ENCODE measurements around the gene DARS1. TPM values are rescaled to one million over a fixed set of nuclear protein-coding genes. Genes with fewer than 3 reads are reported as not detected.

DARS1 gene
- total and polyA plus RNA-seq, 5 donors from 2014 or later: 51.8 to 144 (median 128) TPM

DNA sequence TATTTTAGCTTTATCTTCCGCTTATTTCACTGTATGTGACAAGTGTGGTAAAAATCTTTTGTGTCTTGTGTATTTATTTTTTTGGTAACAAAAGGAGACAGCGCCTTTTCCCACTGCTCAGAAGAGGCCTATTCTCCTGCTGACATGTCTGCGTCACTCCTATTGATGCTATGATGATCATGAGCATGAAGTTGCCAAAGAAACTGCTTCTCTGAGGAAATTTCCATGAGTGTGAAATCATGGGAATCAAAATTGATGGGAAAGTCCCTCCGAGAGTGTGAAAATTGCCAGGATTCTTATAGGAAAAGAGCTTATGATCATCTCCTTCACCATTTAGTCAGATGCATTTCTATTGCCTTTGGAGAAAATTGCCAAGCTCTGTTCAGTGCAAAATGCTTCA, 36.5 kb upstream of the DARS1 start:
- H3K4me1 ChIP-seq (ENCODE audit: control insufficient read depth, insufficient read depth, low read length, poor library complexity, severe bottlenecking): no peaks in the 10 kb centered on the region
- no peaks in the 10 kb centered on the region for H3K36me3 Mint-ChIP-seq
- ATAC-seq (ENCODE audit: low read depth in 2 of 2) (no peak), DNase-seq (no peak)
- H3K4me3 Mint-ChIP-seq: no peak overlapping the region
- no peaks in the 10 kb centered on the region for H3K9me3 Mint-ChIP-seq
- H3K27me3 Mint-ChIP-seq: peaks cover 10% of the 10 kb centered on the region
- no peak overlapping the region for H3K4me3 ChIP-seq (ENCODE audit: low read depth, low read length)
- no peaks in the 10 kb centered on the region for H3K9me3 ChIP-seq (ENCODE audit: control insufficient read depth in 2 of 2, low read length in 2 of 2)
- H3K27ac Mint-ChIP-seq: no peak overlapping the region
- H3K27me3 ChIP-seq (ENCODE audit: control insufficient read depth, insufficient read depth, low read length): no peaks in the 10 kb centered on the region
- no peaks in the 10 kb centered on the region for H3K36me3 ChIP-seq (ENCODE audit: control insufficient read depth, insufficient read depth, low read length)
- peaks cover 0 to 14% (median 5%) of the 10 kb centered on the region in 4 donors for H3K4me1 Mint-ChIP-seq
- no peak overlapping the region for H3K27ac ChIP-seq (ENCODE audit: insufficient read depth, low read length, poor library complexity, severe bottlenecking)

DNA sequence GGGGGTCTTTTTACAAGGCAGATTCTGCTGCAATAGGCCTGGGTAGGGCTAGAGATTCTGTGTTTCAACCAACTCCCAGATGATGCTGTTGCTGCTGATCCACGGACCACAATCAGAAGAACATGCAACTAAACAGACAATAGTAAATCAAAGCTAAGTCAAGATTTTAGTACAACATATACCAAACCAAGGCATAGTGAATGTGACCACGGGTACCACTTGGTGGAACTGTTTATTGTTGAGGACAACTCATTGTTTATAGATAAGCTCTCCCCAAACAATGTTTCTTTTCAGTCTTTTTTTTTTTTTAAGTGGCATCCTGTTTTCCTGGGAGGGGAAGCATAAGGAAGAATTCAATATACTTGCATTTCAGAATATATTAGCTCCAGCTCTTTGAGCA, 36.0 kb upstream of the DARS1 start:
- Histone ChIP-seq H3K4me3 (ENCODE audit: low read depth, low read length) (no peak overlapping the region), H3K4me1 (ENCODE audit: control insufficient read depth, insufficient read depth, low read length, poor library complexity, severe bottlenecking) (no peaks in the 10 kb centered on the region), H3K27ac (ENCODE audit: insufficient read depth, low read length, poor library complexity, severe bottlenecking) (no peak overlapping the region), H3K36me3 (ENCODE audit: control insufficient read depth, insufficient read depth, low read length) (no peaks in the 10 kb centered on the region), H3K9me3 (ENCODE audit: control insufficient read depth in 2 of 2, low read length in 2 of 2) (no peaks in the 10 kb centered on the region), H3K27me3 (ENCODE audit: control insufficient read depth, insufficient read depth, low read length) (no peaks in the 10 kb centered on the region)
- DNase-seq: no peak
- Mint-ChIP-seq H3K9me3 (peaks cover 0 to 1% (median 0%) of the 10 kb centered on the region in 7 donors), H3K4me1 (peaks cover 0 to 16% (median 5%) of the 10 kb centered on the region in 4 donors), H3K27me3 (peaks cover 10% of the 10 kb centered on the region), H3K27ac (no peak overlapping the region), H3K4me3 (no peak overlapping the region), H3K36me3 (no peaks in the 10 kb centered on the region)
- ATAC-seq (ENCODE audit: low read depth in 2 of 2): no peak

DNA sequence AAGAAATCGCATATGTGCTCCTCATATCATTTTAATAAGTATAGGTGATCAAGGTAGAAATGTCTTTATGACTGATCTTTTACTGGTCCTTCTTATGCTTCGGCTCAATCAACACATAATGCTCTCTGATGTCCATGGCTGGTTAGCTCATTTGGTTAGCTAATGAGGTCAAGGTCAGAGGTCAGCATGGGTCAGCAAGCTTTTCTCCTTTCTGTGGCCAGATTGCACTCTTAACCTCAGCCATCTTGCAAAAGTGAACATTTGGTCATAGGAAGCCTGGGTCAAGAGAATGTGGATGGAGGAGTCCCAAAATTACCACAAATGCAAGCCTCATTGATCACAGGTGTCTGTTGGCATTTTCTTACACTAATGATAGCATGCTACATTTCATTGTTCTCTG, 35.4 kb upstream of the DARS1 start:
- H3K36me3 ChIP-seq (ENCODE audit: control insufficient read depth, insufficient read depth, low read length): no peaks in the 10 kb centered on the region
- peaks cover 10% of the 10 kb centered on the region for H3K27me3 Mint-ChIP-seq
- H3K27ac Mint-ChIP-seq: no peak overlapping the region
- ATAC-seq (ENCODE audit: low read depth in 2 of 2) (no peak), DNase-seq (no peak)
- no peak overlapping the region for H3K4me3 ChIP-seq (ENCODE audit: low read depth, low read length)
- H3K9me3 Mint-ChIP-seq: peaks cover 0 to 1% (median 0%) of the 10 kb centered on the region in 7 donors
- H3K27me3 ChIP-seq (ENCODE audit: control insufficient read depth, insufficient read depth, low read length): no peaks in the 10 kb centered on the region
- H3K4me1 ChIP-seq (ENCODE audit: control insufficient read depth, insufficient read depth, low read length, poor library complexity, severe bottlenecking): no peaks in the 10 kb centered on the region
- no peaks in the 10 kb centered on the region for H3K9me3 ChIP-seq (ENCODE audit: control insufficient read depth in 2 of 2, low read length in 2 of 2)
- peaks cover 0 to 19% (median 7%) of the 10 kb centered on the region in 4 donors for H3K4me1 Mint-ChIP-seq
- no peak overlapping the region for H3K4me3 Mint-ChIP-seq
- no peak overlapping the region for H3K27ac ChIP-seq (ENCODE audit: insufficient read depth, low read length, poor library complexity, severe bottlenecking)
- no peaks in the 10 kb centered on the region for H3K36me3 Mint-ChIP-seq

DNA sequence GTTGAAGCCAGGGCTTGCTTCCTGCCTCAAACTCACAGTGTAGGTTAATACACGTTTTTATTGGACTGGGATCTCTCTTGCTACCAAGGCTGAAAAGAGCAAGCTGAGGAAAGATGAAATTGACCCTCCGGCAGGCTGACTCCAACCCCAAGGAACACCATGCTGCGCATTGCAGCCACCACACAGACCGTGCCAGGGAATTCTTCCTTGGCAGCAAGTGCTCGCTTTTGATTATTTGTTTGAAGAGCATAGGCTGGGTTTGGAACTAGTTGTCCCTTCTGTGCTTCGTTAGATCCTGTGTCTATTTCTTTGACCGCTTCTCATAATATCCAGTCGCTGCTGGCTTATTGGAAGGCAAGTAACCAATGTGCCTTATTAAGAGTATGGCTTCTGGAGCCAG, 34.4 kb upstream of the DARS1 start:
- DNase-seq (no peak), ATAC-seq (ENCODE audit: low read depth in 2 of 2) (no peak)
- Histone ChIP-seq H3K36me3 (ENCODE audit: control insufficient read depth, insufficient read depth, low read length) (no peaks in the 10 kb centered on the region), H3K27me3 (ENCODE audit: control insufficient read depth, insufficient read depth, low read length) (no peaks in the 10 kb centered on the region), H3K27ac (ENCODE audit: insufficient read depth, low read length, poor library complexity, severe bottlenecking) (no peak overlapping the region), H3K9me3 (ENCODE audit: control insufficient read depth in 2 of 2, low read length in 2 of 2) (no peaks in the 10 kb centered on the region), H3K4me1 (ENCODE audit: control insufficient read depth, insufficient read depth, low read length, poor library complexity, severe bottlenecking) (no peaks in the 10 kb centered on the region), H3K4me3 (ENCODE audit: low read depth, low read length) (no peak overlapping the region)
- H3K9me3 Mint-ChIP-seq: peaks cover 0 to 1% (median 0%) of the 10 kb centered on the region in 7 donors
- no peak overlapping the region for H3K4me3 Mint-ChIP-seq
- no peak overlapping the region for H3K27ac Mint-ChIP-seq
- H3K27me3 Mint-ChIP-seq: peaks cover 10% of the 10 kb centered on the region
- H3K36me3 Mint-ChIP-seq: no peaks in the 10 kb centered on the region
- H3K4me1 Mint-ChIP-seq: peaks cover 0 to 14% (median 9%) of the 10 kb centered on the region in 4 donors

DNA sequence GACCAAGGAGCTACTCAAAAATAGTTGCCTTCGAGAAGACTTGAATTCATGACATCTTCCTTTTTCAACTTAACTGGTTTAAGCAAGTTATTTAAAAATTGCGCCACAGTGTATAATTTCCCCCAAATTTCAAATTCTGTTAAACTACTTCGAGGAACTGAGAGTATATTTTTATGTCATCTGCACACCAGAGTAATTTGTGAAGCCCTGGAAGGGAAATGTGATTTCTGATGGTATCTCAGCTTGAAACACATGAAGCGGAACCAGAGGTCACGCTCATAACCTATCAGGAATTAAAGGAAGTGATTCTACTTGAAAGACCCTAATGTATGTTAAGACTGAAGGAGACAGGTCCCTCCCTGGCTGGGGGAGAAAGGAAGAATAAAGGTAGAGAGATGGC, 33.9 kb upstream of the DARS1 start:
- H3K9me3 Mint-ChIP-seq: peaks cover 0 to 1% (median 0%) of the 10 kb centered on the region in 7 donors
- ATAC-seq (ENCODE audit: low read depth in 2 of 2) (no peak), DNase-seq (no peak)
- H3K27ac ChIP-seq (ENCODE audit: insufficient read depth, low read length, poor library complexity, severe bottlenecking): no peak overlapping the region
- no peaks in the 10 kb centered on the region for H3K27me3 ChIP-seq (ENCODE audit: control insufficient read depth, insufficient read depth, low read length)
- H3K4me3 Mint-ChIP-seq: no peak overlapping the region
- H3K4me1 ChIP-seq (ENCODE audit: control insufficient read depth, insufficient read depth, low read length, poor library complexity, severe bottlenecking): no peaks in the 10 kb centered on the region
- no peak overlapping the region for H3K27ac Mint-ChIP-seq
- no peaks in the 10 kb centered on the region for H3K36me3 ChIP-seq (ENCODE audit: control insufficient read depth, insufficient read depth, low read length)
- no peaks in the 10 kb centered on the region for H3K9me3 ChIP-seq (ENCODE audit: control insufficient read depth in 2 of 2, low read length in 2 of 2)
- no peak overlapping the region for H3K4me3 ChIP-seq (ENCODE audit: low read depth, low read length)
- H3K27me3 Mint-ChIP-seq: peaks cover 10% of the 10 kb centered on the region
- H3K4me1 Mint-ChIP-seq: peaks cover 0 to 14% (median 9%) of the 10 kb centered on the region in 4 donors
- no peaks in the 10 kb centered on the region for H3K36me3 Mint-ChIP-seq

DNA sequence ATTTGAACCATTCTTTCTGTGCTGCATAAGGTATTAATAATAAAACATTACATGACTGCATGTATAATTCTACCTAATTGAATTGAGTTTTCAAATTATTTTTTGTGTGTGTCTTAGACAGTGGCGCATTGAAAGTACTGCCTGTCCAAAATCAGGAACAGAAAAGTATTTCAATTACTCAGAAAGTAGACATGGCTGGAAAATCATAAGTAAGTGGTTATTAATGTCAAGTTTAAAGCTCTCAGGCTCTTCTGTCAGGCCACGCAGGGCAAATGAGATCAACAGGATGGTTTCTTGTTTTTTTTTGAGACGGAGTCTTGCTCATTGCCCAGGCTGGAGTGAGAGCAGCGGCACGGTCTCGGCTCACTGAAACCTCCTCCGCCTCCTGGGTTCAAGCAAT, 32.4 kb upstream of the DARS1 start:
- no peaks in the 10 kb centered on the region for H3K27me3 ChIP-seq (ENCODE audit: control insufficient read depth, insufficient read depth, low read length)
- DNase-seq (no peak), ATAC-seq (ENCODE audit: low read depth in 2 of 2) (no peak)
- H3K36me3 Mint-ChIP-seq: no peaks in the 10 kb centered on the region
- no peak overlapping the region for H3K4me3 Mint-ChIP-seq
- H3K4me3 ChIP-seq (ENCODE audit: low read depth, low read length): no peak overlapping the region
- no peaks in the 10 kb centered on the region for H3K4me1 ChIP-seq (ENCODE audit: control insufficient read depth, insufficient read depth, low read length, poor library complexity, severe bottlenecking)
- no peaks in the 10 kb centered on the region for H3K36me3 ChIP-seq (ENCODE audit: control insufficient read depth, insufficient read depth, low read length)
- peaks cover 10% of the 10 kb centered on the region for H3K27me3 Mint-ChIP-seq
- H3K4me1 Mint-ChIP-seq: peaks cover 0 to 17% (median 10%) of the 10 kb centered on the region in 4 donors
- no peak overlapping the region for H3K27ac ChIP-seq (ENCODE audit: insufficient read depth, low read length, poor library complexity, severe bottlenecking)
- peaks cover 0 to 1% (median 0%) of the 10 kb centered on the region in 7 donors for H3K9me3 Mint-ChIP-seq
- no peaks in the 10 kb centered on the region for H3K9me3 ChIP-seq (ENCODE audit: control insufficient read depth in 2 of 2, low read length in 2 of 2)
- no peak overlapping the region for H3K27ac Mint-ChIP-seq

DNA sequence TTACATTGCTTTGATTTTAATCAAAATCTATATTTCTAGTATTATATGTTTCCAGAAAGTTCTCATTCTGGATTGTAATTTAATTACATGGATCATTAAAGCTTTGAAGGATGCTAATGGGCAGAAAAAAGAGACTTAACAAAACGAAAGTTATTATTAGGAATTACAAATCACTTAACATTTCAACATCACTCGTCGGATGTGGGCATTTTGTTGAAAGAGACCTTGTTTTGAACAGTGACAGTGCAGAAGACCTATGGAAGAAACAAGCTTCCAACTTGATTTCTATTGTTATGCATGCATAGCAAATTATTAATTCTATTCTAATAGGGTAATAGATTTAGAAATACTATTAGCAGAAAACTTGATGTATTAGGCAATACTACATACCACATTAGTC, 31.4 kb upstream of the DARS1 start:
- no peaks in the 10 kb centered on the region for H3K36me3 Mint-ChIP-seq
- Histone ChIP-seq H3K36me3 (ENCODE audit: control insufficient read depth, insufficient read depth, low read length) (no peaks in the 10 kb centered on the region), H3K27ac (ENCODE audit: insufficient read depth, low read length, poor library complexity, severe bottlenecking) (no peak overlapping the region), H3K4me1 (ENCODE audit: control insufficient read depth, insufficient read depth, low read length, poor library complexity, severe bottlenecking) (no peaks in the 10 kb centered on the region), H3K9me3 (ENCODE audit: control insufficient read depth in 2 of 2, low read length in 2 of 2) (no peaks in the 10 kb centered on the region), H3K4me3 (ENCODE audit: low read depth, low read length) (no peak overlapping the region), H3K27me3 (ENCODE audit: control insufficient read depth, insufficient read depth, low read length) (no peaks in the 10 kb centered on the region)
- ATAC-seq (ENCODE audit: low read depth in 2 of 2) (no peak), DNase-seq (no peak)
- H3K9me3 Mint-ChIP-seq: peaks cover 0 to 1% (median 0%) of the 10 kb centered on the region in 7 donors
- no peak overlapping the region for H3K4me3 Mint-ChIP-seq
- H3K27me3 Mint-ChIP-seq: peaks cover 10% of the 10 kb centered on the region
- peaks cover 0 to 17% (median 10%) of the 10 kb centered on the region in 4 donors for H3K4me1 Mint-ChIP-seq
- H3K27ac Mint-ChIP-seq: peak overlapping the region in 1 of 3 donors; percentile 48

DNA sequence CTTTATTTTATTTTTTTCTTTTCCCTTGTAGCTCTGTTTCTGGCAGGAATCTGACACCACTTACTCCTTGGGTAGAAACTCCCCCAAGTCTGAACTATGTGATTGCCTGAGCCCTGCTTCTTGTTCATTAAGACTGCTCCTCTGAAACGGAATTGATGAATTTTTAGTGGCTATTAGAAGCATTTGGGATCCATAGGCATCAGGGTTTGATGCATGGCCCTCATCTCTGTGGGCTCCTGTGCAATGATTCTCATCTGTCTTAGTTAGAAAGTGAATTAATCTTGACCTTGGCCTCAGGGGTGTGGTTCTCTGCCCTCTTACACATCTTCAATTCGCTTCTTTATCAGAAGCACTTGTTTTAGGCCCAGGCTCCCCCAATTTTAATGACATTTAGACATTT, 31.0 kb upstream of the DARS1 start:
- H3K27me3 Mint-ChIP-seq: peaks cover 9% of the 10 kb centered on the region
- no peaks in the 10 kb centered on the region for H3K36me3 Mint-ChIP-seq
- no peaks in the 10 kb centered on the region for H3K4me1 ChIP-seq (ENCODE audit: control insufficient read depth, insufficient read depth, low read length, poor library complexity, severe bottlenecking)
- no peaks in the 10 kb centered on the region for H3K9me3 ChIP-seq (ENCODE audit: control insufficient read depth in 2 of 2, low read length in 2 of 2)
- no peaks in the 10 kb centered on the region for H3K27me3 ChIP-seq (ENCODE audit: control insufficient read depth, insufficient read depth, low read length)
- no peaks in the 10 kb centered on the region for H3K36me3 ChIP-seq (ENCODE audit: control insufficient read depth, insufficient read depth, low read length)
- no peak for ATAC-seq (ENCODE audit: low read depth in 2 of 2)
- no peak for DNase-seq
- peak overlapping the region in 2 of 3 donors; percentile 17 to 48 for H3K27ac Mint-ChIP-seq
- H3K4me1 Mint-ChIP-seq: peaks cover 0 to 17% (median 10%) of the 10 kb centered on the region in 4 donors
- no peak overlapping the region for H3K4me3 Mint-ChIP-seq
- no peak overlapping the region for H3K4me3 ChIP-seq (ENCODE audit: low read depth, low read length)
- peaks cover 0 to 1% (median 0%) of the 10 kb centered on the region in 7 donors for H3K9me3 Mint-ChIP-seq
- H3K27ac ChIP-seq (ENCODE audit: insufficient read depth, low read length, poor library complexity, severe bottlenecking): no peak overlapping the region
